A673 (cell line): ENCODE measurements around the gene ABCA13.

Experiments
- EZH2 ChIP-seq: fragments of 200-600 bp; sonication (generic); IDR thresholded peaks from 2 replicates; pipeline ENCODE4 v1.6.1; 2017; ENCODE audit warnings: borderline replicate concordance, low read depth, mild to moderate bottlenecking, mixed read lengths, antibody characterized with exemption, low read length; ENCODE audit not compliant: poor library complexity, severe bottlenecking
- TF ChIP-seq, protein P1 (sequence below): fragments of 300-800, 200-600 bp; sonication (generic); conservative IDR thresholded peaks from 2 replicates; pipeline ENCODE4 v1.5.1; 2017; ENCODE audit warnings: low read depth, mild to moderate bottlenecking, antibody characterized with exemption, low read length, moderate library complexity, mixed read lengths

DNA sequence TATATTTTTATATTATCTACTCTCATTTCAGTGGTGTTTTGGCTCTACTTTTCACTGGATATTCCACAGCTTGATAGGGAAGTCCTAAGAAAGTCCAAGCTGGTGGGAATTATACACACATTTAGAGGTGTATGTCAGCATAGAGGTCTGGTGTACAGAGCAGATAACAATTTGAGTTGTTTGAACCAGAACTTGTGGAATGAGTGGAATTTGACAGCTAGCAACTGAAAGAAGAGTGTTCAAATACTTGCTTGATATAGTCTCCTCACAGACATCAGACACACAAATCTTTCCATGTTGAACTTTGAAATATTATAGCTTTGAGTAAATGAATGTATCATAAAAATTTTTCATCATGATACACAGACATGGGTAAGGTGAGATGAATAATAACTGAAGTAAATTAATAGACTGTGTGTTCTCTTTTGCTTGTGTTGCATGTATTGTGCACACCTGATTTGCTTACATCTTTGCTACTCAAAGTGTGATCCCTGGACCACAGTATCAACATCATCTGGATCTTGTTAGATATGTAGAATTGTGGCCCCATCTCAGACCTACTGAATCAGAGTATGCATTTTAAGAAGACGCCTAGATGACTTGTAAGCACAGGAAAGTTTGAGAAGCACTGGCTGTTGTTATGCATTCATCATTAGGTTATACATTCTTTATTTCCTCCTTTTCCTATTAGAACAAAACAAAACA is 91.5 kb downstream of the ABCA13 start:
- TF ChIP-seq, protein P1, sequence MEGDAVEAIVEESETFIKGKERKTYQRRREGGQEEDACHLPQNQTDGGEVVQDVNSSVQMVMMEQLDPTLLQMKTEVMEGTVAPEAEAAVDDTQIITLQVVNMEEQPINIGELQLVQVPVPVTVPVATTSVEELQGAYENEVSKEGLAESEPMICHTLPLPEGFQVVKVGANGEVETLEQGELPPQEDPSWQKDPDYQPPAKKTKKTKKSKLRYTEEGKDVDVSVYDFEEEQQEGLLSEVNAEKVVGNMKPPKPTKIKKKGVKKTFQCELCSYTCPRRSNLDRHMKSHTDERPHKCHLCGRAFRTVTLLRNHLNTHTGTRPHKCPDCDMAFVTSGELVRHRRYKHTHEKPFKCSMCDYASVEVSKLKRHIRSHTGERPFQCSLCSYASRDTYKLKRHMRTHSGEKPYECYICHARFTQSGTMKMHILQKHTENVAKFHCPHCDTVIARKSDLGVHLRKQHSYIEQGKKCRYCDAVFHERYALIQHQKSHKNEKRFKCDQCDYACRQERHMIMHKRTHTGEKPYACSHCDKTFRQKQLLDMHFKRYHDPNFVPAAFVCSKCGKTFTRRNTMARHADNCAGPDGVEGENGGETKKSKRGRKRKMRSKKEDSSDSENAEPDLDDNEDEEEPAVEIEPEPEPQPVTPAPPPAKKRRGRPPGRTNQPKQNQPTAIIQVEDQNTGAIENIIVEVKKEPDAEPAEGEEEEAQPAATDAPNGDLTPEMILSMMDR = no peak
- no peak for TF ChIP-seq EZH2
